ENCODE data around the gene CEMIP.

The CEMIP gene

DNA sequence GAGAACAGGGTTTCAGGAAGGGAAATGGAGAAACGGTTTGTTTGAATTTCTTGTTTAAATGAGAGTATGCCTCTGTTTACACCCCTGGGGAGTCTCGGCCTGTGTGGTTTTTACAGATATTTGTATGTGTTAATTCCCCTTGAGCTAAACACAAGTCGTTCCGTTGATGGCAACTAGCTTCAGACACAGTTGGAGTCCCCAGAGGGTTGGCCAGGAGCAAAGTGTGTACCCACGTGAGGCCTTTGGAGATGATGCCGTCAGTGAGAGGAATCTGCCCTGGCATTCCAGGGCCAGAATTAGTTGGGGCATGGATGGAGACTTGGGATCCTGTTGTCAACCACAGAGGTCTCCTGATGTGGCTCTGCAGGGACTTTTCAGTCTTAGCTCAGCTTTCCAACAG, 44.0 kb downstream of the CEMIP start:
- DNase-seq (ENCODE audit: low read depth in 2 of 2): no peak

DNA sequence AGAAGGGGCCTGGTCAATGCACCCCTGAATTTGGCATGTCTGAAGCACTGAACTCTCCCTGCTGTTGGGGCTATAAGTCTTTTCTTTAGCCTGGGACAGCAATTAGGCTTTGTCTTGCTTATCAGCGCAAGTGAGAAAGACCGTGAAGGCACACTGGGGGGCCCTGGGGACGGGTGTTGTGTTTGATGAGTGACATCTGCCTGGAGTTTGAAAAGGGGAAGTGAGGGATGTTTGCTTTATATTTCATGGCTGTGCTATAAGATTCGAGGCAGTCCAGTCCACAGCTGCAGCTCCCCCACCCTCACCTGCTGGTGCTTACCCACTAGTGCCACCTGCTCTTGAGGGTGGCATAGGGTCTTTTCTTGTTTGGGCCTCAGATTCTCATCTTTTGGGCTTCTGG, 44.8 kb downstream of the CEMIP start:
- DNase-seq (ENCODE audit: low read depth in 2 of 2): no peak

GRCh38 chr15:80825361-80826030, 46.3 kb downstream of the CEMIP start:
- no peak for DNase-seq (ENCODE audit: low read depth in 2 of 2)

DNA sequence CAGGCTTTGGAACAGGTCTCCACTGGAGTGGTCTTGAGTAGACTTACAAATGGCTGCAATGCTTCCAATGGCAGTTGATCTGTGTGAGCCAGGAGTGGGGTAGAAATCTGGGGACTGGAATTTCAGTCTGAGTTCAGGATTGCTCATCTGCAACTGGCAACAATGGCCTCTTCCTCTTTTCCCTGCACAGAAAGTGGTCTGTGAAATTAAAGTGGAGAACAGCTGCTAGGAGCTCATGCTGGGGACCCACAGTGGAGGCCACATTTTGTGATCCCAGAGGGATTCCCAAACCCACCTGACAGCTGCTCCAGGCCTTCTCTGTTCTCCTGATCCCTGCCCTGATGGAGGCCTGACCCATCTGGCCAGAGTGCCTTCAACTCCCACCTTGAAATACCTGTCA, 49.6 kb downstream of the CEMIP start:
- DNase-seq (ENCODE audit: low read depth in 2 of 2): no peak

DNA sequence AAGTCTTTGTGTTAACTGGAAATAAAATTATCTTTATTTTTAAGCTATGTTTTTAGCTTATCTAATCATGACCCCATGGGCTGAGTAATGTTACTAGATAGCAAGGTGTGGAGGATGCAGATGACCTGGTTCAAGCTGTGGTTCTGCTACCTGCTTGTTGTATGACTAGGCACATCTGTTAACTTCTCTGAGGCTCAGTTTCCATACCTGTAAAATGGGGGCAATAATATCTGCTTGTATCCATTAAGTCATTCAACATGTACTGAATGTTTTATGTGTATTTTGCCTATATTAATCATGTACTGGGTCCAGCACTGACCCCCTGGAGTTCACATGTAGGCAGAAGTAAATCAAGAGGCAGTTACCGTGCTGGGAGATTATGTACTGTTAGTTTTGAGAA, 51.5 kb downstream of the CEMIP start:
- DNase-seq (ENCODE audit: low read depth in 2 of 2): no peak

DNA sequence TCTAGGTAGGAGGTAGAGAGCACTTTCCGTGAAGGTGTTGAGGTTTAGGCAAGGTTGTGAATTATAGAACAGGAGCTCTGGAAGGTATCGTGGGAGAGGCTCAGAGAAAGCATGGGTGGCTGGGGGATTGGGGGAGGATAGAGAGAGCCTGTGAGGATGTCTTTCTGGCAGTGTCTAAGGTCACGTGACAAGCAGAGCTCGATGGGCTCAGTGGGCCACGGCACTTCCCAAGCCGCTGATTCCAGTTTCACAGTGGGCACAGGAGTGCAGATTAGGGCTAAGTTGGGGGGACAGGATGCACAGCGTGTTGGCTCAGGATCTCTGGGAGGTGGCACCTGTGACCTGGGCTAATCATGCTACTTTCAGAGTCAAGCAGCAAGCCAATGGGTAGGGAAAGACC, 52.0 kb downstream of the CEMIP start:
- no peak for DNase-seq (ENCODE audit: low read depth in 2 of 2)

- no peak for DNase-seq (ENCODE audit: low read depth in 2 of 2)
Measured at GRCh38 chr15:80831606-80832224, 52.5 kb downstream of the CEMIP start.

- no peak for DNase-seq (ENCODE audit: low read depth in 2 of 2)
Measured at GRCh38 chr15:80832686-80833085, 53.5 kb downstream of the CEMIP start.

- DNase-seq (ENCODE audit: low read depth in 2 of 2): no peak
Measured at GRCh38 chr15:80834402-80834801, 55.2 kb downstream of the CEMIP start.

DNA sequence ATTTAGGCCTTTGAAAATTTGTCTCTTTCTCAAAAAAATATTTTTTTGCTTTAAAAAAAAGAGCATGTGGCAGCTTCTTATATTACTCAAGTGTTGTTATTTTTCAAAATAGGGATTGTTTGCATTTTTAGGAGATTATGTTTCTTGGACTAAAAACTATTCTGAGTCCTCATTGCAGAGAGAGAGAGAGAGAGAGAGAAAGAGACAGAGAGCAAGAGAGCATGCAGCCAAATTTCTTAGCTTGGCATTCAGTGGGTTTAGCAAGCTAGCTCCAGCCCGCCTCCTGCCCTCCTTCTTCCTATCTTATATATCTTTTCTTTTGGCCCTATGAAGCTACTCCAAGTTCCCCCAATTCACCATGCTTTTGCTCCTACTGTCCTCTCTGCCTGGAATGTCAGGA, 55.7 kb downstream of the CEMIP start:
- no peak for DNase-seq (ENCODE audit: low read depth in 2 of 2)

DNA sequence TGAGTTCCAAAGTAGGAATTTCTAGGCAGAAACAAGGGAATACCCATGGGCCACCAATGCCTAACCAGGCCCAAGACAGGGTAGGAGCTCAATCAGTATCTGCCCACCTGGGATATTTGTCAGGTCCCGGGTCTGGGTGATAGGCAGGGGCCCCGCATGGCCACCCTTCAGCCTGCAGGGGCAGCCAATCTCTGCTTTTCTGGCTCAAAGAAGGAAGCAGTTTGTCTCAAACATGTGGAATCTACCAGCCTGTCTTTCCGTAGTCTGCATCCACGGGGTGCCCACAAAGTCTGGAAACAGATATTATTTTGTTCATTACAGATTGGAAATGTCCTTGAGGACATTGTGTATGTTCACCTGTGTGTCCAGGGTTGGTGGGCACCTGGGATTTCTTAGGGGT, 56.2 kb downstream of the CEMIP start:
- no peak for DNase-seq (ENCODE audit: low read depth in 2 of 2)

DNA sequence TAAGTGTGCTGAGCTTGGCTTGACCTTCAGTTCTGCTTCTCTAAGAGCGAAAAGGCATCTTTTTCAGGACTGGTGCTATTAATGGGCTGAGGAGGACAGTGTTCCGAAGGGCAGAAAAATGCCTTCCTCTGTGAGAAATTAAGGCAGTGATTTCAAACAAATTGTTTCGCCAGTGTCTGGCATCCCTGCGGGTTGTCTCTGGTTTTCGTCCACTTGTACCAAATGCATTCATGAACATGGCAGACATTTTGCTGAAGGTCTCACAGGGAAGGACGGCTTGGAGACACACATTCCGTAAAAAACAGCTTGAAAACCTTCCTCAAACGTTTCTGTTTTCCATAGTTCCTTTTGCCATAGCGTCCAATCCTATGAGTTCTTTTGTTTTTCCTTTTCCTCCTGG, 57.1 kb downstream of the CEMIP start:
- DNase-seq (ENCODE audit: low read depth in 2 of 2): no peak

DNA sequence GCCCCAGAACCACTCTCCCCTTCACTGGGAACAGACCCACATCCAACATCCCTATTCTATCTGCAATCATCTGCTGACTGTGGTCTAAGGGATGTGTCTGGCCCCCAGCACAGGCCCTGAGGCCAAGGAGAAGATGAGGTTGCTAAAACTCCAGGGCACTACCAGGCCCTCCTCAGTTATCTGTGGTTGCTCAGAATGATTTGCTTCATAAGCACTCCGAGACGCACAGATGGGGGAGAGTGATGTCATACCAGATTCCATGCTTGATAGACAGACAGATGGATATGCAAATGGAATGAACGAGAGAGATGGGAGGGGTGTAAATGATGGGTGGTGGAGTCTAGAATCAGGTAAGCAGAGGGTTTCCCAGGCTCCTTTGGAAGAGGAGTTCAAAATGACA, 57.8 kb downstream of the CEMIP start:
- DNase-seq (ENCODE audit: low read depth in 2 of 2): no peak

GRCh38 chr15:80838012-80838411, 58.8 kb downstream of the CEMIP start:
- no peak for DNase-seq (ENCODE audit: low read depth in 2 of 2)

DNA sequence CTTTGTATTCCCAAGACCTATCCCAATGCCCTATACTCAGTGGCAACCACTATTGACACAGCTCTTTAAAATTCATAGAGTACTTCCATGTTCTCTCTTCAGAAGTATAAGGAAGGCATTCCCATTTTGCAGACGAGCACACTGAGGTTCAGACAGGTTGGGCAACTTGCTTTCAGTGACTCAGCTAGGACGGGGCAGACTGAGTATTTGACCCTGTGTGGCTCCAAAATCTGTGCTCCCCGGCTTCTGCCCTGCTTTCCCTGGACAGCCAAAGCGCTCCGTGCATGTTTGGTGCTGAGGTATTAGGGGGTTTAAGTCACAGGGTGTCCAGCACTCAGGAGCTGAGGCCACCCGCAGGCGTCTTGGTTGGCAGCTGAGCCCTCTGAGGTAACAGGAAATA, 59.5 kb downstream of the CEMIP start:
- DNase-seq (ENCODE audit: low read depth in 2 of 2): no peak

DNA sequence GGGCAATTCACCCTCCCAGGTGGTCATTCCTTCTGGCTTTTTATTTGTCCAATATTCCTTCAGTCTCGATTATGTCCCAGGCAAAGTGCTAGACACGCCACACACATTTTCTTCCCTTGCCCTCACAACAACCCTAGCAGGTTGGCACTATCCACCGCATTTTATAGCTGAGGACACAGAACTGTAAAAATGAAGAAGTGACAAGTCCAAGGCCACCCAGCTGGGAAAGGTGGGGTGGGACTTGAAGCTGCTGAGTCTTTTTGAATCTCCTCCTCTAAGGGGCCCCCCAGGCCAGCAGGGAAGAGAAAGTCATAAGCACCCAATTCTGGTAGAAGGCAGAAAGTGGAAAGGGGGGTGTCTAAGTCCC, 60.6 kb downstream of the CEMIP start:
- DNase-seq (ENCODE audit: low read depth in 2 of 2): no peak

DNA sequence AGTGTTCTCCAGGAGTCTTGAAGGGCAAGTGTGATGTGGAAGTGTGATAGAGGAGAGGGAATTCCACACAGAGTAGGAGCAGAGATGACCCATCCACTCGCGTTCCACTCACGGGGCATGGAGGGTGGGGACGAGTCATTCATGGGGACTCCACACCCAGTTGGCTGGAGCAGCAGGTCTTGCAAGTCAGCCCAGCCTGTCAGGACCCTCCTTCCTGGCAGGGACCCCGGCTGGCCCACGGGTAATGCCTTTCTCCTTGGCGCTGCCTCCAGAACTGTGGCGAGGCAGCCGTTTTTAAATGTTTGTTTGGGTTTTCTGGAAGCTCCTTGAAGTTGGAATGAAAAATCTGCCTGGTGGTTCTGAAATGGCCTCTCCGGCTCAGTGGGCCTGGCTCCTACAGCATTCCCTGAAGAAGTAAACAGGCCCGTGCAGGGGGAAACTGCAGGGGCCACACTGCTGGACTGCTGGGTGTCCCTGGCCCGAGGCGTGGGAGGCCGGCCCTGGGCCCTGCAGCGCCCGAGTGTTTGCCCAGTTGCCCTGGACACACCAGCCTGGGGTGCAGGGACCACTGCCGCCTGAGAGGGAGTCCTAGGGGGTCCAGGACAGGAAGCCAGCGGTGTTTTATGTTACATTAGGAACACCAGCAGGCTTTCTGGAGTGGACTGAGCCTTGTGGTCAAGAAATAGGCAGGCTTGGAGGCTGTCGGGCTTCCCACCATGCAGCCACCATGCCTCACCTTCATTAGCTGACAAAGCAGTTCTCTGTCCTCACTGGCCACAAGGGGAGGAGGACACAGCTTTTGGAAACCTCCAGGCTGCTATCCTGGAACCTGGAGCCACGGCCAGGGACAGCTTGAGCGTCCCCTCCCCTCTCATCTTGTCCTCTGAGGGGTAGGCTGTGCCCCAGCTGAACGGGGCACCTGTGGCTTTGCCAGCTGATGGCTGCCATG, 61.3 kb downstream of the CEMIP start:
- DNase-seq (ENCODE audit: low read depth in 2 of 2): no peak

- DNase-seq (ENCODE audit: low read depth in 2 of 2): no peak
Measured at GRCh38 chr15:80841541-80841940, 62.4 kb downstream of the CEMIP start.

GRCh38 chr15:80844011-80844732, 65.0 kb downstream of the CEMIP start:
- peak; percentile 14 to 22 for DNase-seq (ENCODE audit: low read depth in 2 of 2)

GRCh38 chr15:80846031-80846815, 67.1 kb downstream of the CEMIP start:
- peak; percentile 14 to 16 for DNase-seq (ENCODE audit: low read depth in 2 of 2)

- peak; percentile 29 to 31 for DNase-seq (ENCODE audit: low read depth in 2 of 2)
Measured at GRCh38 chr15:80849308-80849707, 70.1 kb downstream of the CEMIP start.
